GM21423 (cell line): Measurements from ENCODE around the gene SLC26A1.

ENCODE experiments used
- ATAC-seq: cut with Tn5 transposase; IDR thresholded peaks from one replicate; pipeline ENCODE4 v1.9.1; 2021; ENCODE audit warnings: mild to moderate bottlenecking, moderate library complexity; ENCODE audit not compliant: unreplicated experiment

SLC26A1 gene

DNA sequence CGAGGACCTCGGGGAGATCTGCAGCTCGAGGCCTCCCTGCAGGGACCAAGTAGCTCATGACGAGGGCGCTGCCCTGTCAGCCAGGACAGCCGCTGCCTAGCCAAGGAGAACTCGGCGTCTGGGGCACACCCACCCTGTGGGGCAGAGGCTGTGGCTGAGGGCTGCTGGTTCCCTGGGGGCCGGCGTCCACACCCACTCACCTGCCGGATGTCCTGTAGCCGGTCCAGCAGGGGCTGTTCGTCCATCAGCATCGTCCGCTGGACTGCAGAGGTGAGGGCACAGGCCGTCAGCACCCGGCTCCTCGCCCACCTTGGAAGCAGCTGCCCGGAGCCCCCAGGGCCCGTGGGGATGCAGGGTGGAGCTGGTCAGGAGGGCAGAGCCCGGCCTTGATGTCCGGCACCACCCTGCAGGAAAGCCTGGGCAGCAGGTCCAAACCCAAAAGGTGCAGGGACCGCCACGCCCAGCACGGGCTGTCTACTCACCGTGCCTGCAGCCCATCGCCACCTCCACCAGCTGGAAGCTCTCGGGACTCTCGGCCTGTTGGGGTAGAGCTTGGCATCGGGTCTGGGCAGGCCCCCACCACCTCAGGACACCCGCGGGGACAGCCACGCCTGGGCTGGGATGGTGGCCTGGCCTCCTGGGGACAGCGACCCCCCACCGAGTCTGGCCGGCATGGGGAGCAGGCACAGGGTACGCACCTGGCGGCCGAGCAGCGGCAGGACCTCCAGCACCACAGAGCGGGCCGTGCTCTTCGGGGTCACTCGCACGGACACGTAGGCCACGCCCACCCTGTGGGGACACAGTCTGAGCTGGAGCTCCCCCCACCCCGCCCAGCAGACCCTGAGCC lies 26.7 kb downstream of the SLC26A1 start:
- no peak for ATAC-seq

DNA sequence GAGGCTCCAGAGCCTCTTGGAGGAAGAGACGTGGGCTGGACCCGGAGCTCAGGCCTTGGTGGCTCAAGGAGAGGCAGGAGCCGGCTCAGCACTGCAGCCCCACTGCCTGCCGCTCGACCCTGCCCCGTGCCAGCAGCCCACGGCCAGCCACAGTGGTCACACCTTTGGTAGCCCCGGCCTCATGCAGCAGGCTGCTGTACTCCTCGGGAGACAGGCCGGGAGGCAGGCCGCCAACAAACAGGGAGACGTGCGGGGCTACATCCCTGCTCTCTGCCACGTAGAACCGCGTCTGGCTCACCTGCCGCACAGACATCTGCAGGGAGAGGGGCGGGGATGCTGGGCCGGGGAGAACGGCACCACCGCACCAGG lies 27.5 kb downstream of the SLC26A1 start:
- ATAC-seq = no peak

DNA sequence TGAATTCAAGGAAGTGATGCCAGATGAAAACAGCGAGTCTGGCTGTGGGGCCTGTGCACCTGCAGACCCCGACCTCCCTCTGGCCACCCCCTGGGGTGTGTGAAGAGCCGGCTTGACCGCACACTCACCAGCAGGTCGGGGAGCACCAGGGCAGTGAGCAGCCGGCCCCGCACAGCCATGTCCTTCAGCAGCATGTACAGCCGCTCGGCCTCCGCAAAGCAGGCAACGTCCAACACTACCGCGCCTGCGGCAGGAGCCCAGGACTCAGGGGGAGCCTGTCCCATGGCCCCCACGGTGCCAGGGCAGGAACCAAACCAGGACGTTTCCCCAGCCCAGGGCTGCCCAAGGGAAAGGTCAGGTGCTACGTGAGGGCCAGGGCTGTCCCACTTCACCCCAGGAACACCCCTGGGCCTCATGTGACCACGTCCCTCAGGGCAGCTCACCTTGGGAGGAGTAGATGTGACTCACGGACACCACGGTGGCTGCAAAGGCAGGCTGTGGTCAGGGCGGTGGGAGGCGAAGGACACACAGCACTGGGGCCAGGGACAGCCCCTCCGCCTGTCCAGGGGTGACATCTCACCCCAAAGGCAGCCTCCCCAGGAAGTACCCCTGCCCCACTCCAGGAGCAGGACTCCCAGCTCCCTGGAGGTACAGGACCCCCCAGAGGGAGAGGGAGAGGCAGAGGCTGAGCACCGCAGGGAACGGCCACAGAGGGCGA lies 28.0 kb downstream of the SLC26A1 start:
- no peak for ATAC-seq

DNA sequence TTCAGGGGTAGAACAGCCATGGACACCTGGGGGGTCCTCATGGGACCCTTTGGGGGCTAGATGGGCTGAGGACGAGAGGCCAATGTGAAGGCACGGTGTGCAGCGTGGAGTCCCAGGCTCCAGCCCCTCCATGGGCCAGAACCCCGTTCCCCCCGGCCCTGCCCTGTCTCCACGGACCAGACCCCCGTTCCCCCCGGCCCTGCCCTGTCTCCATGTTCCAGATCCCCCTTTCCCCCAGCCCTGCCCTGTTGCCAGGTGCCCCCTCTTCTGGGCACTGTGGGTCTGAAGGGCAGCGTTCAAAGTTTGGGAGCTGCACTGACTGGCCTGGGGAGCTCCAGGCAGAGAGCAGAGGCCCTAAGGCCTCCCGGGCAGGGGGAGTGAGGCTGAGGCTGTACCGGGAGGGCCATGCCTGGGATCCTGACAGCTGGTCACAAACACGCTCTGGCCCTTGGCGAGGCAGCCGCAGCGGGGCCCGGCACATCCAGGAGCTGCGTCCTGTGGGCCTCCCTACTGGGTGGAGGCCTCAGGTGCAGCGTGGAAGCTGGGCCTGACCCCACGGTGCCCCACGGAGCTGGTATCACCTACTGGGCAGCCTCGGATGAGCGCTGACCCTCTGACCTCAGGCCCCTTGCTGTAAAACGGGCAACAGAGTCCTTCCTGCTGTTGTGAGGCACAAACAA lies 28.7 kb downstream of the SLC26A1 start:
- no peak for ATAC-seq

DNA sequence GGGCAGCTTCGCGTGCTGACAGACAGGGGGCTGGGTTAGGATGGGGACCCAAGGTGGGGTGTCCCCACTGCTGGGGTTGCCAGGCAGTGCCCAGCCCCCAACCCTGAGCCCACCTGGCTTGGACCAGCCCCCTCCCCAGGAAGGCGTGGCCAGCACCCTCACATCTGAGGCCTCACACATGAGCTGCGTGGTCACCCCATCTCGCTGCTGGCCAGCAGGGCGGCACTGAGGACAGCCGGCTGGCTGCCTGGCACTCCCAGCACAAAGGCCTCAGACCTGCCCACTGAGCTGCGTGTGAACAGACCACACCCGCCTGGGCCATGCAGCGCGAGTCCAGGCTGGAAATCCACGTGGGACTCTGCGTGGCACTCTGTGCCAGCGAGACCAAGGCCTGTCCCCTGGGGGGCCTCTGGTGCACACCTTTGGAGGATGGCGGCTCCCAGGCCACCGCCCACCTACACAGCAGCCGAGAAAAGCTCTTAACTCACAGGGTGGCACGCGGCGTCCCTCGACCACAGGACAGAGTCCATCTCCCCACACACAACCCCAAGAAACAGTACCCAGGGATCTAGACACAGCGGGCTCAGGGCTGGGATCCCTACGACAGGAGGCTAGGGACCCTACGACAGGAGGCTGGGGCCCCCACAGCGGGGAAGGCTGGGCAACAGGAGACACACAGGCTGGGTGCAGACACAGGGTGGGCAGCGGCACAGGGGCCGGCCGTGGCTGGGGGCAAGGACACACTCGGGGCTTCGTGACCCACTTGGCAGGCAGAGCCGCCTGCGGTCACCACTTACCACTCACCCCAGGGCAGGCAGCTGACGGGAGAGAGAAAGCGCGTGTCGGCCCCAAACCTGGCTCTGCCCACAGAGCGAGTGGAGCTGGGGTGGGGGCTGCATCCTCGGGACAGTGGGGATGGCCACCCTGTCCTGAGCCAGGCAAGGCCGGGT lies 29.7 kb downstream of the SLC26A1 start:
- ATAC-seq = no peak

DNA sequence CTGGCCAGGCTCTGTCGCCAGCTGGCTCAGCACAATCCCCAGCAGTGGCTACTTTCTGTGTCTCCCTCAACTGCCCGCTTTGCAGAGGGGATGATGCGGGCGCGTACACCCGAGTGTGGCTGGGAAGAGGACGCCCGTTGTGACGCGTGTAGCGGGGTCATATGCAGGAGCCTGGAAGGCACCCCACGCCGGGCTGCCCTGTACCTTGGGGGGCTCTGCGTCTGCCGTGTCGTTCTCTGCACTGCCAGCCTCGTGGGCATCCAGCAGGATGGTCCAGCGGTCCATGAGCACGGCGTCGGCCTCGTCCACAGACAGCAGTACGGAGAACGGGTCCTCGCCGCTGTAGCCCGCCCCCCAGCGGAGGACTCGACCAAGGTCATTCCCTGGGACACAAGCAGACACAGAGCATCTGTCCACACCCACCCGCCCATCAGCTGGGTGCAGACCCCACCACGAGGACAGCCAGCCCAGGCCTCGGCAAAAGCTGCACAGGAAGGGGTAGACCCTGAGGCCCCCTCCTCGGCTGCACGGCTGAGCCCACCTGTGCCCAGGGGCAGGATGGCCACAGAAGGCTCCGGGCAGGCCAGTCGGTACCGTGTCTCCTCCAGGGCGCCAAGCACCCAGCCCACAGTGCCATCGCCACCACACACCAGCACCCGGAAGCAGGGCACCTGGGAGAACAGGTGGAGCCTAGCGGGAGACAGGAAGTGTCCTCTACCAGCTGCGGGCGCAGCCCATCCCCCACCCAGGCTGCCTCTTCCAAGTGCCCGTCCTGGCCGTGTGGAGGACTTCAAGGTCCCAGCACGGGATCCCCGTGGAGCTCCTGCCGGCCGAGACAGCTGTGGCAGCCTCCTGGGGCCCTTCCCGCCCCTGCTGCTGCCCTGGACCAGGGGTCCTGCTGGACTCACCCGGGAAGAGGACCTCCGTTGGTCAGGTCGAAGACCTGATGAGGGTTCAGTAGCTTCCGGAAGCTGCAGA lies 30.7 kb downstream of the SLC26A1 start:
- no peak for ATAC-seq

DNA sequence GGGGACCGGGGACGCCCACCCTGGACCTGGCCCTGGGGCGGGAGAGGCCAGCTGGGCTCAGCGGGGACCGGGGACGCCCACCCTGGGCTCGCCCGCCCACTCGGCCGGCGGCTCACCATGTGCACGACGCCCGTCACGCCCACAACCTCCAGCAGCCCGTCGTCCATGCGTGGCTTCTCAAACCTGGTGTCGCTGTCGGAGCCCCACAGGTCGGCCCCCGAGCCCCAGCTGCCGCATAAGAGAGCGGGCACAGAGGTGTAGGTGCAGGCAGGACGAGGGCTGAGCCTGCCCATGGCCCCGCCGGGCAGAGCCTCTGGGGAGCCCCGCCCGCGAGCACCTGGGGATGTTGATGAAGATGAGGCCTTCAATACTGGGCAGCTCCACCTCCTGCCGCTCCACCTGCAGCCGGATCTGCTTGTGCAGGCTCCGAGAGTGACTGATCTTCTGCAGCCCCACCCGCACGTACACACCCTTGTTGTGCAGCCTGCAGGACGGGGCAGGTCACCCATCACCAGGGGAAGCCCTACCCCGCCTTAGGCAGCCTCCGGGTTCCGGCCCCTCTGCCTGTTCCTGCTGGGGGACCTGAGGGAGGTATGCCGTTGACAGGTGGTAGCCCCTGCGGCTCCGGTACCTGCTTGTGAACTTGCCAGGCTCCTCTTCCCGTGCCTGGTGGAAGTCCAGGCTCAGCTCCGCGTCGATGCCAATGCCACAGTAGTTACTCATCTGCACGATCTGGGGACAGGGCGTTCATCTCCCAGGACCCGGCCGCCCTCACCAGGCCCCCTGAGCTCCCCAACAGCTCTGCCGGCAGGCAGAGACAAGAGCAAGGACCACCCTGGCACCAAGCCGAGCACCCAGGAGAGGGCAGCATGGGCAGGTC lies 31.6 kb downstream of the SLC26A1 start:
- ATAC-seq = no peak

DNA sequence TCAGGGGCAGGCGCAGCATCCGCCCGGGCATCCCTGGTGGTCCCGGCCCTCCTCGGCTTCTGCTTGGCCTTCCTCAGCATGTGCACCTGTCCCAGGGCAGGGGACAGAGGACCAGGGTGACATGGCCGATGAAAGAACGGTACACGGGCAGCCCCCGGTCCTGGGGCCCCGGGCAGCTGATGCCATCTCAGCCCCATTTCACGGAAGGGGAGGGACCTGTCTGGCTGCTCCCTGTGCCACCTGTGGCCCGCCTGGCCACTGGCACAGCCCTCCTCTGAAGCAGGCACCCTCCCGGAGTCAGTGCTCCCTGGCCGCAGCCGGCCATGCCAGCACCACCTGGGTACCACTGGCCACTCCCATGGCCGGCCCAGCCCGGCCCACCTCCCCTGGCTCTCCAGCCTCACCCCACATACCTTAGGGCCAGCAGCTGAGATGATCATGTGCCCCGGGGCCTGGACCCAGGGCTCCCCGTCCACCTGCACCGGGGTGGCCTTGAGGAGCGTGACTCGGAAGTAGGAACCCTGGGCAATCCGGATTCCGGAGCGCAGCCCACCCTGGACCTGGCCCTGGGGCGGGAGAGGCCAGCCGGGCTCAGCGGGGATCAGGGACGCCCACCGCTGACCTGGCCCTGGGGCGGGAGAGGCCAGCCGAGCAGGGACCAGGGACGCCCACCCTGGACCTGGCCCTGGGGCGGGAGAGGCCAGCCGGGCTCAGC lies 32.4 kb downstream of the SLC26A1 start:
- no peak for ATAC-seq

DNA sequence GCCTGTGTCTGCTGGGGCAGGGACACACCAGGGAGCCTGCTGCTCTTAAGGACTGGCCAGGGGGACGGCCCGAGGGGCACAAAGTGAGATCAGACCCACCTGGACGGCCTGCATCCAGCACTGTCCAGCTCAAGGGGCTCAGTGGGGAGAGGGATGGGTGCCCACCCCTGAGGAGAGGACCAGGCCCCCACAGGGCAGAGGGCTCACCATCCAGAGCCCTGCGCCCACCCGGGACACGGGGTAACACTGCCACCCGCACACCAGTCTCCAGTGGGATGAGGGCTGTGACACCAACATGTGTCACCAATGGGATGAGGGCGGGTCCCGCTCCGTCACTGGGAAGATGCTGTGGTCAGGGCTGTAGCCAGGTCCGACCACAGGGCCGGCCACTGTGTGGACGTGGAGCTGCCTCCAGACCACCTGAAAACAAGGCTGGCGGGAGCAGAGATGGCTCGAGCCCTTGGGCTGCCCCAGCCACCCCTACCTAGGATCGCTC lies 33.0 kb downstream of the SLC26A1 start:
- ATAC-seq = no peak

DNA sequence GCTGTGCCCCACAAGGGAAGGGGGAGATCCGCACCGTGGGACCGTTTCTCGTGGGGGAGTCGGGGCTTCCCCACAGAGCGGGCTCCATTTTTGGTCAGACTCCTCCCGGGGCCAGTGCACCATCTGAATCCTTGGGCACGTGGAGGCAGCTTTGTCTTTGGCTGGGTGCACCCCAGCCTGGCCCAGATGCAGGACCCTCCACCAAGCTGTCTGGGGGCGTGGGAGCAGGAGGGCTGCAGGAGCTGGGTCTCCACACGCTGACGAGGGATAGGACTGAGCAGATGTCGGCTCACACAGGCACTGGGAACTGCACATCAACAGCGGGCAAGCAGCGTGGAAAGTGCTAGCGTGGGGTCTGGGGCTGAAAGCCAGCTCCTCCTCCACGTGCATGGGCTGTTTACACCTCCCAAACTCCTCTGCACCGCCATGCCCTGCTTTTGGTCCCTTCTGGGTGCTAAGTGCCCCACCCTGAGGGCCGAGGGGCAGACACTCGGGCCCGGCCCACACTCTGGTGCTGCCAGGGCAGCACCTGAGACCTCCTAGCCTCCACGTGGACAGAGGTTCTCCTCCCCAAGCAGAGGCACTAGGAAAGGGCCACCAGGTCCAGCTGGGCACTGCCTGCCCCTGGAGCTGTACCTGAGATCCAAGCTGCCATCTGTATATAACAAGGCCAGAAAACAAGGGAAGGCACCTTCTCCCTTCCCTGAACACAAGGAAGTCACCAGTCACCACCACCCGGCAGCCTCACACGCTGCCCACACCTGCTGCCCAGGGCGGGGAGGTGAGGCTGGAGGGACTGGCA lies 33.7 kb downstream of the SLC26A1 start:
- ATAC-seq = no peak

DNA sequence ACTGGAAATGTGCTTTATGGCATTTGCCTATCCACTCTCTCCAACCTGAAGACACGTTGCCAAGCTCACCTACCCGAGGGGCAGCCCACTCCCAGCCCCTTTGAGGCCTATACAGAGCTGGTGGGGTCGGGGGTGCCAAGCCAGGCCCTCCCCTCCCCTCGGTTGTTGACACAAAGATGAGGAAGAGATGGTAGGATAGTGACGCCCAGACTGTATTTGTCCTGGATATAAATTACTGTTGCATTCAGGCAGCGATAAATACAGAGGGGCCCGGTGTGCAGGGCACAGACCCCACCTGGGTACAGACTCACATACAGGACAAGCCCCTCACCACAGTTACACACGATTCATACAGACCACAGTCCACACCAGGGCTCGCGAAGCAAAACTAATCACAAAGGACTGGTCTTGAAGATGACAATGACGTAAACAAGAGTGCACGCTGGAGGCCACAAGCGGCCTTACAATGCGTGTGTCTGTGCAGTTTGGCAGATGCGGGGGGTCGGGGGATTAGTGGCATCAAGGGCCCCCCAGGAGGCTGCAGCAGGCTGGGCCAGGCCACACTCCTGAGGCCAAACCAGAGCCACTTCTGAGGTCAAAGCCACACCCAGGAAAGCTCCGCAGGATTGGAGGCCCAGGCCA lies 34.4 kb downstream of the SLC26A1 start:
- ATAC-seq = no peak

DNA sequence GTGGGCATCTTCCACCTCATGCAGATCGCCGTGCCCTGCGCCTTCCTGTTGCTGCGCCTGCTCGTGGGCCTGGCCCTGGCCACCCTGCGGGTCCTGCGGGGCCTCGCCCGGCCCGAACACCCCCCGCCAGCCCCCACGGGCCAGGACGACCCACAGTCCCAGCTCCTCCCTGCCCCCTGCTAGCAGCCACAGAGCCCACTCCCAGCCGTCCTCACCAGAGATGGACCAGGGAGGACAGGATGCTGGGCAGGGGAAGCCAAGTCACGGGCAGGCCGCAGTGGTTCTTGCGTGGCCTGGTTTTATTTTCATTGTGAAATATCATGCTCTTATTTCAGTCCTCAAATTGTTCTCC lies 34.9 kb downstream of the SLC26A1 start:
- ATAC-seq = no peak

DNA sequence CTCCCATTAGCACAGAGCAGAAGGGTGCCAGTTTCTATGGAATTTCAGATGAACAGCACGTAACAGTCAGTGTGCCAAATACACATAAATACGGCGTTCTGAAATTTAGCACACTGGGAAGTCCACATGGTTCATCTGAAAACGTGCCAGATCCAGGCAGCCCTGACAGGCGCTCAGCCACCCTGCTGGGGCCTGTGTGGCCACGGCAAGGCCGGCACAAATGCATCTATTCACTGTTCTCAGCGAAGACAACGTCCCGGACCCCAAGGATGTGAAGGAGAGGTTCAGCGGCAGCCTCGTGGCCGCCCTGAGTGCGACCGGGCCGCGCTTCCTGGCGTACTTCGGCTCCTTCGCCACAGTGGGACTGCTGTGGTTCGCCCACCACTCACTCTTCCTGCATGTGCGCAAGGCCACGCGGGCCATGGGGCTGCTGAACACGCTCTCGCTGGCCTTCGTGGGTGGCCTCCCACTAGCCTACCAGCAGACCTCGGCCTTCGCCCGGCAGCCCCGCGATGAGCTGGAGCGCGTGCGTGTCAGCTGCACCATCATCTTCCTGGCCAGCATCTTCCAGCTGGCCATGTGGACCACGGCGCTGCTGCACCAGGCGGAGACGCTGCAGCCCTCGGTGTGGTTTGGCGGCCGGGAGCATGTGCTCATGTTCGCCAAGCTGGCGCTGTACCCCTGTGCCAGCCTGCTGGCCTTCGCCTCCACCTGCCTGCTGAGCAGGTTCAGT lies 35.5 kb downstream of the SLC26A1 start:
- no peak for ATAC-seq

DNA sequence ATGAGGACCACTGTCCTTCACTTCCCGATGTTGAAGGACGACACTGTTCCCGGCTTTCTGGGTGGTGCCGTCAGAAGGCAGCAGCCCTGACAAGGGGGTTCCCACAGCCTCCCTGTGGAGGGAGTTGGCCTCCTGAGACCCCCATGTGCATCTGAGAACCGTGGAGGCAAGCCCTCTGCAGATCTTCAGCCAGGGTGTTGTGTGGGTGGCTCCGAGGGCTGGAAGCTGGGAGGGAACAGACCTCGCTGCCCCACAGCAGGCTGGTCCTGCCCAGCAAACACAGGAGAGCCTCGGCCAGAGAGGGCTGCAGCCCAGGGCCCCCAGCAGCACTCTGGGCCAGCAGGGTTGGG lies 36.0 kb downstream of the SLC26A1 start:
- no peak for ATAC-seq

DNA sequence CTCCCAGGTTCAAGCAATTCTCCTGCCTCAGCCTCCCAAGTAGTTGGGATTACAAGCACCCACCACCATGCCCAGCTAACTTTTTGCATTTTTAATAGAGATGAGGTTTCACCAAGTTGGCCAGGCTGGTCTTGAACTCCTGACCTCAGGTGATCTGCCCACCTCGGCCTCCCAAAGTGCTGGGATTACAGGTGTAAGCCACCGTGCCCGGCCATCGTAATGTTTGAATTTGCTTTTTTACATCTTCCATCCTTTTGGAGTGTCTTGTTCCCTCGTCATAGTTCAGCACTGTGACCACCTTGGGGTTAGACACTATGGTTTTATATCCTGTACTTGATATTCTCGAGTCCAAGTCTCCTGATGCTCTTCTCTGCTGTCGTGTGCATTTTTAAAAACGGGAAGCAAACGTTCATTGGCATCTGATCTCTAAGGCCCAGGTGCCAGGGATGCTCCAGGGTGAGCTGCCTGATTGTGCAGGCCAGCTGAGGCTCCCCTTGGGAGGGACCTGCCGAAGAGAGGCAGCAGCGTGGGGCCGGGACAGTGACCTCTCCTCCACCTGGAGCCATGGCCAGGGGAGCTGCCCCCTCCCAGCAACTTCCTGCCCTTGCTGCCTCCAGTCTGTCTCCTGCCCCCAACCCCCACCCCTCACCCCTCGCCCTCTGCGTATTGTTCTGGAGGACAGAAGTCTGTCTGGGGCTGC lies 36.5 kb downstream of the SLC26A1 start:
- no peak for ATAC-seq
